Hepatocyte (in vitro differentiated cells): Measurements from ENCODE around the gene EREG. TPM values are rescaled to one million over a fixed set of nuclear protein-coding genes. Genes with fewer than 3 reads are reported as not detected.

Experiments
- DNase-seq: peaks from one replicate; pipeline ENCODE4 v3.0.0-alpha.2; 2016; ENCODE audit warnings: low spot score
- H2AFZ ChIP-seq: fragments of 200-600 bp; sonication (generic); 2 replicates; pipeline ENCODE4 v1.6.0; 2016; ENCODE audit warnings: antibody characterized with exemption, mild to moderate bottlenecking
- H3K27ac ChIP-seq: fragments of 200-600 bp; sonication (generic); 2 replicates; pipeline ENCODE4 v1.5.1; 2016; ENCODE audit warnings: mild to moderate bottlenecking
- H3K27me3 ChIP-seq: fragments of 200-600 bp; sonication (generic); 2 replicates; pipeline ENCODE4 v1.6.1; 2016
- H3K36me3 ChIP-seq: fragments of 200-600 bp; sonication (generic); replicated peaks from 2 replicates; pipeline ENCODE4 v1.5.1; 2016; ENCODE audit warnings: low read depth; ENCODE audit not compliant: insufficient read depth
- H3K4me1 ChIP-seq: fragments of 200-600 bp; sonication (generic); 2 replicates; pipeline ENCODE4 v1.5.1; 2016; ENCODE audit warnings: mild to moderate bottlenecking, moderate library complexity; ENCODE audit not compliant: insufficient read depth
- H3K4me2 ChIP-seq: fragments of 200-600 bp; sonication (generic); 2 replicates; pipeline ENCODE4 v1.6.0; 2016
- H3K4me3 ChIP-seq: fragments of 200-600 bp; sonication (generic); 2 replicates; pipeline ENCODE4 v1.5.1; 2016; ENCODE audit warnings: mild to moderate bottlenecking
- H3K79me2 ChIP-seq: fragments of 200-600 bp; sonication (generic); 2 replicates; pipeline ENCODE4 v1.6.0; 2017; ENCODE audit warnings: mild to moderate bottlenecking
- H3K9me2 ChIP-seq: fragments of 200-600 bp; sonication (generic); replicated peaks from 2 replicates; pipeline ENCODE4 v1.6.0; 2017; ENCODE audit warnings: mild to moderate bottlenecking; ENCODE audit not compliant: insufficient read depth
- H3K9me3 ChIP-seq: fragments of 200-600 bp; sonication (generic); 2 replicates; pipeline ENCODE4 v1.5.1; 2016; ENCODE audit warnings: low read depth, mild to moderate bottlenecking
- H4K20me1 ChIP-seq: fragments of 200-600 bp; sonication (generic); 2 replicates; pipeline ENCODE4 v1.6.0; 2016; ENCODE audit warnings: mild to moderate bottlenecking; ENCODE audit not compliant: insufficient read depth, poor library complexity, severe bottlenecking
- CTCF ChIP-seq: fragments of 200-600 bp; sonication (generic); IDR thresholded peaks from 2 replicates; pipeline ENCODE4 v1.5.1; 2016; ENCODE audit warnings: antibody characterized with exemption, mild to moderate bottlenecking; ENCODE audit not compliant: poor library complexity
- EZH2 ChIP-seq: fragments of 200-600 bp; sonication (generic); IDR thresholded peaks from 2 replicates; pipeline ENCODE4 v1.6.1; 2016; ENCODE audit warnings: antibody characterized with exemption, mild to moderate bottlenecking, borderline replicate concordance
- EZH2phosphoT487 ChIP-seq: fragments of 200-600 bp; sonication (generic); IDR thresholded peaks from one replicate; pipeline ENCODE4 v1.6.1; 2018; ENCODE audit warnings: antibody characterized with exemption, mild to moderate bottlenecking, low read depth, moderate library complexity; ENCODE audit not compliant: unreplicated experiment, severe bottlenecking
- WGBS: methylation state at CpG from one replicate; pipeline ENCODE4 v1.1.6; 2016; ENCODE audit warnings: low lambda C conversion rate; ENCODE audit errors: missing lambda C conversion rate; 5-methylcytosine and 5-hydroxymethylcytosine counted together
- polyA plus RNA-seq: library from polyadenylated mRNA; unstranded; fragments of >200 nt; fragmentation: Nextera tagmentation; extraction: Ambion mirVana; gene quantifications from 2 replicates; pipeline ENCODE4 v1.2.1, GENCODE V29; 2016
- total RNA-seq: library from RNA; depleted of rRNA; stranded (reverse); fragments of >200 nt; gene quantifications from 2 replicates; pipeline ENCODE4 v1.2.3, GENCODE V29; 2014

The EREG gene
- total and polyA plus RNA-seq, 2 experiments from 2014 or later, result 4.5 to 18.9 TPM

- H3K27ac ChIP-seq, result no peak overlapping the region
- H3K9me2 ChIP-seq, result no peaks in the 10 kb centered on the region
- H3K4me1 ChIP-seq, result no peaks in the 10 kb centered on the region
- no peak overlapping the region for H3K4me2 ChIP-seq
- DNase-seq, result no peak
- H3K9me3 ChIP-seq, result no peaks in the 10 kb centered on the region
- no peaks in the 10 kb centered on the region for H3K79me2 ChIP-seq
- no peak overlapping the region for H2AFZ ChIP-seq
- no peaks in the 10 kb centered on the region for H3K36me3 ChIP-seq
- no peak overlapping the region for H3K4me3 ChIP-seq
- no peaks in the 10 kb centered on the region for H4K20me1 ChIP-seq
- TF ChIP-seq CTCF, result no peak
- TF ChIP-seq EZH2, result no peak
- 94% methylated on average over 5 of the region's 5 CpGs for WGBS
- no peaks in the 10 kb centered on the region for H3K27me3 ChIP-seq
These were observed 55.9 kb downstream of the EREG start for GRCh38 chr4:74420863-74421262.

- peak; percentile 65 for DNase-seq
- no peaks in the 10 kb centered on the region for H3K4me1 ChIP-seq
- peak overlapping the region; percentile 27 for H3K27ac ChIP-seq
- no peaks in the 10 kb centered on the region for H3K79me2 ChIP-seq
- H3K4me2 ChIP-seq, result no peak overlapping the region
- H3K27me3 ChIP-seq, result no peaks in the 10 kb centered on the region
- WGBS, result 50% methylated on average over 1 of the region's 1 CpG
- TF ChIP-seq CTCF (no peak), EZH2phosphoT487 (no peak), EZH2 (no peak)
- no peak overlapping the region for H2AFZ ChIP-seq
- H3K36me3 ChIP-seq, result no peaks in the 10 kb centered on the region
- H3K9me3 ChIP-seq, result no peaks in the 10 kb centered on the region
- no peaks in the 10 kb centered on the region for H4K20me1 ChIP-seq
- H3K4me3 ChIP-seq, result no peak overlapping the region
- H3K9me2 ChIP-seq, result no peaks in the 10 kb centered on the region
These were observed 58.2 kb downstream of the EREG start for GRCh38 chr4:74423104-74423503.

GRCh38 chr4:74424111-74424510 lies 59.2 kb downstream of the EREG start:
- Histone ChIP-seq H2AFZ (no peak overlapping the region), H3K4me1 (no peaks in the 10 kb centered on the region), H3K9me3 (no peaks in the 10 kb centered on the region), H3K27ac (no peak overlapping the region), H3K4me2 (no peak overlapping the region), H3K4me3 (no peak overlapping the region), H4K20me1 (no peaks in the 10 kb centered on the region), H3K27me3 (no peaks in the 10 kb centered on the region), H3K79me2 (no peaks in the 10 kb centered on the region), H3K36me3 (no peaks in the 10 kb centered on the region), H3K9me2 (no peaks in the 10 kb centered on the region)
- no peak for DNase-seq
- 96% methylated on average over 2 of the region's 2 CpGs for WGBS
- no peak for TF ChIP-seq CTCF
- TF ChIP-seq EZH2, result no peak
- TF ChIP-seq EZH2phosphoT487, result no peak

- TF ChIP-seq CTCF (no peak), EZH2 (no peak), EZH2phosphoT487 (no peak)
- Histone ChIP-seq H3K4me1 (no peaks in the 10 kb centered on the region), H3K27ac (no peak overlapping the region), H3K27me3 (no peaks in the 10 kb centered on the region), H4K20me1 (no peaks in the 10 kb centered on the region), H3K9me2 (no peaks in the 10 kb centered on the region), H3K9me3 (no peaks in the 10 kb centered on the region), H3K4me2 (no peak overlapping the region), H3K4me3 (no peak overlapping the region), H2AFZ (no peak overlapping the region), H3K79me2 (no peaks in the 10 kb centered on the region), H3K36me3 (no peaks in the 10 kb centered on the region)
- DNase-seq, result no peak
- 76% methylated on average over 1 of the region's 1 CpG for WGBS
These were observed 61.2 kb downstream of the EREG start for GRCh38 chr4:74426101-74426500.
